ENCODE results near the gene MAD1L1.

MAD1L1 gene

GRCh38 chr7:2053395-2053794 is 179.3 kb downstream of the MAD1L1 start:
- no peak for DNase-seq

GRCh38 chr7:2052657-2053048 is 180.1 kb downstream of the MAD1L1 start:
- DNase-seq, result no peak

GRCh38 chr7:2051707-2052656 is 180.8 kb downstream of the MAD1L1 start:
- peak; percentile 53 for DNase-seq

GRCh38 chr7:2050511-2050866 is 182.3 kb downstream of the MAD1L1 start:
- DNase-seq, result no peak

- no peak for DNase-seq
These were observed 182.8 kb downstream of the MAD1L1 start for GRCh38 chr7:2049782-2050510.

- DNase-seq, result no peak
These were observed 183.5 kb downstream of the MAD1L1 start for GRCh38 chr7:2049111-2049781.

GRCh38 chr7:2048531-2048930 is 184.2 kb downstream of the MAD1L1 start:
- DNase-seq, result no peak

- no peak for DNase-seq
These were observed 184.7 kb downstream of the MAD1L1 start for GRCh38 chr7:2048006-2048405.

- DNase-seq, result no peak
These were observed 185.9 kb downstream of the MAD1L1 start for GRCh38 chr7:2046581-2047565.

GRCh38 chr7:2045559-2046405 is 187.0 kb downstream of the MAD1L1 start:
- DNase-seq, result no peak

- no peak for DNase-seq
These were observed 187.8 kb downstream of the MAD1L1 start for GRCh38 chr7:2044883-2045471.

- DNase-seq, result no peak
These were observed 188.3 kb downstream of the MAD1L1 start for GRCh38 chr7:2044311-2044882.

- DNase-seq, result no peak
These were observed 189.3 kb downstream of the MAD1L1 start for GRCh38 chr7:2043316-2044039.

- no peak for DNase-seq
These were observed 190.1 kb downstream of the MAD1L1 start for GRCh38 chr7:2042650-2043049.

GRCh38 chr7:2041496-2042367 is 191.0 kb downstream of the MAD1L1 start:
- DNase-seq, result no peak

GRCh38 chr7:2040893-2041270 is 191.9 kb downstream of the MAD1L1 start:
- DNase-seq, result peak; percentile 75

GRCh38 chr7:2040201-2040892 is 192.4 kb downstream of the MAD1L1 start:
- no peak for DNase-seq

Data from NCI-H510A treated with DMSO at 0.1 percent for 48 hours (cell line).